Raji (cell line): ENCODE measurements around the gene HEPACAM2.

Source experiments
- POLR2A ChIP-seq: IDR thresholded peaks from 2 replicates; pipeline ENCODE4 v1.6.1; 2011; ENCODE audit warnings: low read depth, low read length, control low read depth; ENCODE audit not compliant: insufficient read depth

HEPACAM2 gene

GRCh38 chr7:93142127-93142526 lies 84.1 kb downstream of the HEPACAM2 start:
- TF ChIP-seq POLR2A, result no peak

- TF ChIP-seq POLR2A, result no peak
Measured at GRCh38 chr7:93140582-93141191, 85.6 kb downstream of the HEPACAM2 start.

GRCh38 chr7:93138576-93138975 lies 87.7 kb downstream of the HEPACAM2 start:
- no peak for TF ChIP-seq POLR2A
